Measurements from ENCODE around the gene ABO.
"Not testable (repeated sequence)": the region's sequence is repeated elsewhere in the genome, so short reads cannot be mapped to it uniquely, and the experiment has no call there.

Gene ABO

DNA sequence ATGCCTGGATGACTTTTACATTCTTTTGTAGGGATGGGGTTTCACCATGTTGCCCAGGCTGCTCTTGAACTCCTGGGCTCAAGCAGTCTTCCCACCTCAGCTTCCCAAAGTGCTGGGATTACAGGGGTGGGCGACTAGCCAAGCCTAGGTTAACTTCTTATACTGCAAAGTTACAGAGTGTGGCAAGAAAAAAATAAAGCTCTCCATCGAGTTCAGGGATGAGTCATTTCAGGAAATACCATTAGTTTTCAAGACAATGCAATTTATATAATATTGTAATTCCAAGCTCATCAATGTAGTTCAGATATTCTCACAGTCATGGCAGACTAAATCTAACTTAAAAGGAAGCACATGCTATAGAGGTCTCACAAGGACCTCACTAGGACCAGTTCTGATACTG lies 11.5 kb upstream of the ABO start:
- POLR2A ChIA-PET, result no interaction called here

DNA sequence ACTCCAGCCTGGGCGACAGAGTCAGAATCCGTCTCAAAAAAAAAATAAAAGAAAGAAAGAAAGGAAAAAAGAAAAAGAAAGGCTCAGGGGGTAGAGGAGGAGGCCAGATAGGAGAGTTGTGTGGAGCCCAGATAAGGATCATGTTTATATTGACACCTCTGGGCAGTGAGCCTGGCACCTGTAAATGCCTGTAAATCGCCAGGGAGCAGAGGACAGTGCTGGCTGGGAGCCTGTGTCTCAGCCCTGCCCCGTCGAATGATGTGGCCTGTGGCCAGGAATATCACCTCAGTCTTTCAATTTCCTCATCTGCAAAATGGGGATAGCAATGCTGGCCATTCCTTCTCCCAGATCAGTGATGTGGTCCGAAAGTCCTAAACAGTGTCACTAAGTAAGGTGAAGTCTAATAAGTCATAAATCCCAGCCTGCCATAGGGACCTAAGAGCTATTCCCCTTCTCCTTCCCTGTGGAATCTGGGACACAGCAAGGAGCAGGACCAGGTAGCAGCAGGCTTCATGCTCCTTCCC lies 10.3 kb upstream of the ABO start:
- TF ChIP-seq, protein P1, sequence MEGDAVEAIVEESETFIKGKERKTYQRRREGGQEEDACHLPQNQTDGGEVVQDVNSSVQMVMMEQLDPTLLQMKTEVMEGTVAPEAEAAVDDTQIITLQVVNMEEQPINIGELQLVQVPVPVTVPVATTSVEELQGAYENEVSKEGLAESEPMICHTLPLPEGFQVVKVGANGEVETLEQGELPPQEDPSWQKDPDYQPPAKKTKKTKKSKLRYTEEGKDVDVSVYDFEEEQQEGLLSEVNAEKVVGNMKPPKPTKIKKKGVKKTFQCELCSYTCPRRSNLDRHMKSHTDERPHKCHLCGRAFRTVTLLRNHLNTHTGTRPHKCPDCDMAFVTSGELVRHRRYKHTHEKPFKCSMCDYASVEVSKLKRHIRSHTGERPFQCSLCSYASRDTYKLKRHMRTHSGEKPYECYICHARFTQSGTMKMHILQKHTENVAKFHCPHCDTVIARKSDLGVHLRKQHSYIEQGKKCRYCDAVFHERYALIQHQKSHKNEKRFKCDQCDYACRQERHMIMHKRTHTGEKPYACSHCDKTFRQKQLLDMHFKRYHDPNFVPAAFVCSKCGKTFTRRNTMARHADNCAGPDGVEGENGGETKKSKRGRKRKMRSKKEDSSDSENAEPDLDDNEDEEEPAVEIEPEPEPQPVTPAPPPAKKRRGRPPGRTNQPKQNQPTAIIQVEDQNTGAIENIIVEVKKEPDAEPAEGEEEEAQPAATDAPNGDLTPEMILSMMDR (IDR thresholded peaks at IDR 0.05; ENCODE audit: control extremely low read depth, extremely low read depth, low read depth, missing control alignments), result no peak
- DNase-seq (ENCODE audit: extremely low spot score), result no peak
- CTCF ChIA-PET, result no interaction called here
- POLR2A ChIA-PET, result no interaction called here

More for the DNA sequence above, 11.5 kb upstream of the ABO start:
- CTCF ChIA-PET, result interaction anchor here (0.9 to 1.5 kb wide), 2 partner anchors 9 to 44 kb away, joined by 3 to 5 read pairs; no protein-coding TSS in a partner anchor
- TF ChIP-seq, protein P1 (IDR thresholded peaks at IDR 0.05; ENCODE audit: control extremely low read depth, extremely low read depth, low read depth, missing control alignments), result no peak
- DNase-seq (ENCODE audit: extremely low spot score), result no peak

DNA sequence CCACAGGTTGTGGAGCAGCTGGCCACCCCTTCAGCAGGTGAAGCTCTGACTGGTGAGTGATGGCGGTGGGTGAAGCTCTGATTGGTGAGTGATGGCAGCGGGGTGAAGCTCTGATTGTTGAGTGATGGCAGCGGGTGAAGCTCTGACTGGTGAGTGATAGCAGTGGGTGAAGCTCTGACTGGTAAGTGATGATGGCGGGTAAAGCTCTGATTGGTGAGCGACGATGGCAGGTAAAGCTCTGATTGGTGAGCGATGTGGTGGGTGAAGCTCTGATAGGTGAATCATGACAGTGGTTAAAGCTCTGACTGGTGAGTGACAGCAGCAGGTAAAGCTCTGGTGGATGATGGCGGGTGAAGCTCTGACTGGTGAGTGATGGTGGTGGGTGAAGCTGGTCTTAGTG lies 9.4 kb upstream of the ABO start:
- TF ChIP-seq, protein P1 (IDR thresholded peaks at IDR 0.05; ENCODE audit: control extremely low read depth, extremely low read depth, low read depth, missing control alignments), result no peak
- ChIA-PET CTCF (no interaction called here), POLR2A (no interaction called here)
- DNase-seq (ENCODE audit: extremely low spot score), result no peak

DNA sequence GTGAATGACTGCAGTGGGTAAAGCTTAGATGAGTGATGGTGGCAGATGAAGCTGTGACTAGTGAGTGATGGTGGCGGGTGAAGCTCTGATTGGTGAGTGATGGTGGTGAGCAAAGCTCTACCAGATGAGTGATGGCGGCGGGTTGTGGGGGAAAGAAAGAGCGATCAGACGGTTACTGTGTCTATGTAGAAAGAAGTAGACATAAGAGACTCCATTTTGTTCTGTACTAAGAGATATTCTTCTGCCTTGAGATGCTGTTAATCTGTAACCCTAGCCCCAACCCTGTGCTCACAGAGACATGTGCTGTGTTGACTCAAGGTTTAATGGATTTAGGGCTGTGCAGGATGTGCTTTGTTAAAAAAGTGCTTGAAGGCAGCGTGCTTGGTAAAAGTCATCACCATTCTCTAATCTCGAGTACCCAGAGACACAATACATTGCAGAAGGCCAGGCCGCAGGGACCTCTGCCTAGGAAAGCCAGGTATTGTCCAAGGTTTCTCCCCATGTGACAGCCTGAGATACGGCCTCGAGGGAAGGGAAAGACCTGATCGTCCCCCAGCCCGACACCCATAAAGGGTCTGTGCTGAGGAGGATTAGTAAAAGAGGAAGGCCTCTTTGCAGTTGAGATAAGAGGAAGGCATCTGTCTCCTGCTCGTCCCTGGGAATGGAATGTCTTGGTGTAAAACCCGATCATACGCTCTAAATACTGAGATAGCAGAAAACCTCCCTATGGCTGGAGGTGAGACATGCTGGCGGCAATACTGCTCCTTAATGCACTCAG lies 8.4 kb upstream of the ABO start:
- POLR2A ChIA-PET; DNase-seq (ENCODE audit: extremely low spot score); CTCF ChIA-PET: not testable (repeated sequence)

DNA sequence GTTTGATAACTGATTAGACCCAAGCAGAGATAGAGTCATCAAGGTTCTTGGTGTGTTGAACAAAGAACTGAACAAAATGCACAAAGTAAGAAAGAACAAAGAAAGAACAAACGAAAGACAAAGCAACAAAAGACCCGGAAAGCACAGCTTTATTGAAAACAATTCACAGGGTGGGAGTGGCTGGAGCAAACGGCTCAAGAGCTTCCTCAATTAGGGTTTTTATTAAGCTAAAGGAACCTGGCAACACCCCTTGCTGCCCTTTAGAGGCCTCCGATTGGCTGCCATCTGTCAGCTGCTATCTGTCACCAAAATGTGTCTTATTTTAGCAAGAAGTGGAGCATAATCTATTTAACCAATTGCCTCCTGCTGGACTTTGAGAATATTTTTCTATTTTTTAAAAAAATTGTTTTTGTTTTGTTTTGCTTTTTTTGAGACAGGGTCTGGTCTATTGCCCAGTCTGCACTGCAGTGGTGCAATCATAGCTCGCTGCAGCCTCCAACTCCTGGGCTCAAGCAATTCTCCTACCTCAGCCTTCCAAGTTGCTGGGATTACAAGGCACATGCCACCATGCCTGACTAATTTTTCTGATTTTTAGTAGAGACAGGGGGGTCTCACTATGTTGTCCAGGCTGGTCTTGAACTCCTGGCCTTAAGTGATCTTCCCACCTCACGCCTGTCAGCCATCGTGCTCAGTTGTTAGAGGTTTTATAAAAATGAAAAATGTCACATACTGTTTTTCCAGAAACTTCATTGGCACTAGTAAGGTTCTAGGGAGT lies 7.7 kb upstream of the ABO start:
- POLR2A ChIA-PET, result no interaction called here
- TF ChIP-seq, protein P1 (IDR thresholded peaks at IDR 0.05; ENCODE audit: control extremely low read depth, extremely low read depth, low read depth, missing control alignments), result no peak
- no peak for DNase-seq (ENCODE audit: extremely low spot score)
- CTCF ChIA-PET, result no interaction called here

DNA sequence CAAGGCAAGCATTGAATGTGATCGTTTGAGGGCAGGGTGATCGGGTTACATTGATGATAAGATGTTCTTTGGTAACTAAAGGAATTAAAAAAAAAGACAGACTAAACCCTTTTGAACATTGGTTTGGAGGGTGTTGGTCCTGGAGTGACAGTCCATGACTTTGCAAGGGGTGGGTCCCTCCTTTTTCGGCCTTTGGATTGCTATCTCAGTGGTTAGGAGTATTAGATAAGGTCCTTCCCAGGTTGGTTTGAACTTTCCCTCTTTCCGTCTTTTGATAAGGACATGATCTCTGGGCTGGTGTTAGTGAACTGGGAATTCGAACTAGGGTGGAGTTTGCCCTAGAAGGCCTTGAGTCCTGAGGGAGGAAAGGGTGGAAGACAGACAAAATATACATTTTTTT lies 5.4 kb upstream of the ABO start:
- POLR2A ChIA-PET, result no interaction called here
- no peak for DNase-seq (ENCODE audit: extremely low spot score)
- CTCF ChIA-PET, result no interaction called here
- TF ChIP-seq, protein P1 (IDR thresholded peaks at IDR 0.05; ENCODE audit: control extremely low read depth, extremely low read depth, low read depth, missing control alignments), result no peak

Data from GM10248 (cell line).